Body of pancreas (tissue), 4 donors: ENCODE measurements around the gene CRPPA.

Experiments used
- CTCF ChIP-seq, 7 experiments: fragments of 450-650 bp in 4 of 7; fragments of 200-600 bp in 3 of 7; sonication (generic) in 3 of 7; IDR thresholded peaks; one replicate each; pipeline ENCODE4 v1.5.1; 2016 to 2019; ENCODE audit warnings: antibody characterized with exemption in 7 of 7
- POLR2A ChIP-seq, 3 donors: fragments of 450-650 bp; IDR thresholded peaks; one replicate each; pipeline ENCODE4 v1.6.1; 2016; ENCODE audit warnings: antibody characterized with exemption in 3 of 3, mild to moderate bottlenecking in 2 of 3

- TF ChIP-seq CTCF (IDR thresholded peaks at IDR 0.05) (no peak), POLR2A (IDR thresholded peaks at IDR 0.05) (no peak)
Observed at GRCh38 chr7:16422917-16423316, 1.6 kb upstream of the CRPPA start.
